Muscle of arm (tissue), 12 donors: ENCODE data around the gene SHMT1. TPM values are rescaled to one million over a fixed set of nuclear protein-coding genes. Genes with fewer than 3 reads are reported as not detected.
A peak's percentile ranks its signal among the peaks of the same experiment; 100 is the strongest.
"Not testable (repeated sequence)": the region's sequence is repeated elsewhere in the genome, so short reads cannot be mapped to it uniquely, and the experiment has no call there.

Experiments used
- DNase-seq: peaks from one replicate; pipeline ENCODE4 v3.0.0-alpha.2; 2013
- polyA plus RNA-seq, 12 donors: library from polyadenylated mRNA; unstranded; fragments of 120-200 nt; gene quantifications; one replicate each; pipeline ENCODE4 v1.2.1, GENCODE V29; 2013; ENCODE audit not compliant: insufficient read length in 12 of 12

SHMT1 gene
- polyA plus RNA-seq, 12 donors: 4.6 to 20.2 (median 9.6) TPM; not detected in 1

DNA sequence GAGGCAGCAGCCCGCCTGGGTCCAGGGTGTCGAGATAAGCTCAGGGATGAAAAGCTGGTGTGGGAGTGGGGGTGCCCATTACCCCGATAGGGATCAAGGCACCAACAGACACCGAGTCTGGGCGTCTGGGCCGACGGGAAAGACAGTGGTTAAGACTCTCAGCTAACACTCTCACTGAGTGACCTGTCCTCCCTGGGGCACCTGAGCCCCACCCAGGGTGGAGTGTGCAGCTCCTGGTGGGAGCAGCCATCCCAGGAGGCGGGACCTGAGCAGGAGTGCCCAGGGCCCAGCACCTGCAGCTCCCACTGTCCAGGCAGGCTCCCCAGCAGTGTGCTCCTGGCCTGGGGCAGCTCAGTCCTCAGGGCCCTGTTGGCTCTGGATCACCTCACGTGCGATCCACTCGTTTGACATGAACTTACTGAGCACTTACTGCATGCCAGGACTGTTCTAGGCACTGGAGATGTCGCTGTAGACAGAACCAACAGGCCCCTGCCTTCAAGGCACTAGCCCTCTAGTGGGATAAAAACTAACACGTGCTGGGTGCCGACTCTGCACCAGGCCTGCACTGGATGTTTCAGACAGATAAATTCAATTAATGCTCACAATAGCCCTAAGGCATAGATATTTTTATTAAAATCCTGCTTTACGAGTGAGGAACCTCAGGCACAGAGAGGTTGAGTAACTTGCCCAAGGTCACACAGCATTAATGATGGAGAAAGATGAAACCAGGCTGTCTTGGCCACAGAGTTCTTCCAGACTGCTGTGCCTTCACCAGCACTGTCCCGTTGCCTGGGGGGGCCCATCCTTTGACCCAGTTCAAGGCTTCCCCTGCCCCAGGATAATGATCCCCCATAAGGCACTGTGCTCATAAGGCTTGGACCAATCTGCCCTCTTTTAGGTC, 16.1 kb upstream of the SHMT1 start:
- no peak for DNase-seq

DNA sequence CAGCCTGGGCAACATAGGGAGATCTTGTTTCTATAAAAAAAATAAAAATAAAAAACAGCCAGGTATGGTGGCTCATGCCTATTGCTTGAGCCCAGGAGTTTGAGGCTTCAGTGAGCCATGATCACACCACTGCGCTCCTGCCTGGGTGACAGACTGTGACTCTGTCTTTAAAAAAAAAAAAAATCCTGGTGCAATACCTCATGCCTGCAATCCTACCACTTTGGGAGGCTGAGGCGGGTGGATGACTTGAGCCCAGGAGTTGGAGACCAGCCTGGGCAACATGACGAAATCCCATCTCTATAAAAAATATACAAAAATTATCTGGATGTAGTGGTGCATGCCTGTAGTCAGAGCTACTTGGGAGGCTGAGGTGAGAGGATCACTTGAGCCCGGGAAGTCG, 15.3 kb upstream of the SHMT1 start:
- DNase-seq: not testable (repeated sequence)

- no peak for DNase-seq
These were observed 14.8 kb upstream of the SHMT1 start for GRCh38 chr17:18378205-18378505.

- DNase-seq: no peak
These were observed 14.3 kb upstream of the SHMT1 start, which contains the start of gene EVPLL for GRCh38 chr17:18377437-18378204. Gene EVPLL (plus strand): TSS chr17:18377778. CDS start chr17:18380938, 3,160 bp downstream.

- no peak for DNase-seq
These were observed 10.9 kb upstream of the SHMT1 start for GRCh38 chr17:18374216-18374615.

DNA sequence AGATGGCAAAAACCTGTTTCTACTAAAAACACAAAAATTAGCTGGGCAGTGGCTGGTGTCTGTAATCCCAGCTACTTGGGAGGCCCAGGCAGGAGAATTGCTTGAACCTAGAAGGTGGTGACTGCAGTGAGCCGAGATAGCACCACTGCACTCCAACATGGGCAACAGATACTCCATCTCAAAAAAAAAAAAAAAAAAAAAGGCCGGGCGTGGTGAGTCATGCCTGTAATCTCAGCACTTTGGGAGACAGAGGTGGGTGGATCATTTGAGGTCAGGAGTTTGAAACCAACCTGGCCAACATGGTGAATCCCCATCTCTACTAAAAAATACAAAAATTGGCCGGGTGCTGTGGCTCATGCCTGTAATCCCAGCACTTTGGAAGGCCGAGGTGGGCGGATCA, 9.8 kb upstream of the SHMT1 start:
- not testable (repeated sequence) for DNase-seq

GRCh38 chr17:18371455-18371854, 8.1 kb upstream of the SHMT1 start:
- no peak for DNase-seq

DNA sequence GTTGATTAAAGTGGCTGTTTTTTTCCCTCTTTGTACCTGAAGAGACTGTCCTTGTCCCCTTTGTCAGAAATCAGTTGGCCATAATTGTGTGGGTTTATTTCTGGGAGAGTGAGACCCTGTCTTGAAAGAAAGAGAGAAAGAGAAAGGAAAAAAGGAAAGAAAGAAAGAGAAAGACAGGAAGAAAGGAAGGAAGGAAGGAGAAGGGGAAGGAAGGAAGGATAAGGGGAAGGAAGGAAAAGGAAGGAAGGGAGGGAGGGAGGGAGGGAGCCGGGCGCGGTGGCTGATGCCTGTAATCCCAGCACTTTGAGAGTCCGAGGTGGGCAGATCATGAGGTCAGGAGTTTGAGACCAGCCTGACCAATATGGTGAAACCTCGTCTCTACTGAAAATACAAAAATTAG, 7.4 kb upstream of the SHMT1 start:
- DNase-seq: no peak

DNA sequence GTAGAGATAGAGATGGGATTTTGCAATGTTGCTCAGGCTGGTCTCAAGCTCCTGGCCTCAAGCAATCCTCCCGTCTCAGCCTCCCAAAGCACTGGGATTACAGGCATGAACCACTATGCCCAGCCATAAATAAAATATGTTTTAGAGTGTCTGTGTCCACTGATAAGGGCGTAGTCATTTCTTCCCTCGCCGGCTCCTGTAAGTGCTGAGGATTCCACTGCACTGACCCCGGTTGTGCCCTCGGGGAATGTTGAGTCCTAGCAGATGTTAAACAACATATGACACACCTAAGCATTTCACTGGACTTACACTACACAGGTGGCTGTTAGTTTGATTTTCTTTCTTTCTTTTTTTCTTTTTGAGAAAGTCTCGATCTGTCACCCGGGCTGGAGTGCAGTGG, 5.6 kb upstream of the SHMT1 start:
- no peak for DNase-seq

GRCh38 chr17:18364166-18364565, 816 bp upstream of the SHMT1 start:
- DNase-seq: no peak

DNA sequence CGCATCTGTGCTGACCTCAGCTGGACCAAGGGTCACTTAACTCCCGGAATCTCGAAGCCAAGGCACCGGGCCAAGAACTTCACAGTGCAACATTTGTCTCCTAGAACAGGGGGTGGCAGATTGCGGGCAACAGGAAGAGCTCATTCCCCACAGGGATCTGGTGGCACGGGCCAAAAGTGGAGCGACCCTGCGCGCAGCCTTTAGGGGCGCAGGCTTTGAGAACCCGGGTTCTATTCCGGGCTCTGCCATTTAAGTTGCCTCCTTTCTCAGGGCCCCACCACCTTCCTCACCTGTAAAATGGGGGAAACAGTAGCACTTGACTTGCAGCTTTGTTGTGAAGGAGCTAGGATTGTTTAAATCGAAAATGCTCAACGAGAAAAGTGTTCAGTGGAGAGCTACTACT, 651 bp downstream of the SHMT1 start:
- DNase-seq: peak; percentile 29

DNA sequence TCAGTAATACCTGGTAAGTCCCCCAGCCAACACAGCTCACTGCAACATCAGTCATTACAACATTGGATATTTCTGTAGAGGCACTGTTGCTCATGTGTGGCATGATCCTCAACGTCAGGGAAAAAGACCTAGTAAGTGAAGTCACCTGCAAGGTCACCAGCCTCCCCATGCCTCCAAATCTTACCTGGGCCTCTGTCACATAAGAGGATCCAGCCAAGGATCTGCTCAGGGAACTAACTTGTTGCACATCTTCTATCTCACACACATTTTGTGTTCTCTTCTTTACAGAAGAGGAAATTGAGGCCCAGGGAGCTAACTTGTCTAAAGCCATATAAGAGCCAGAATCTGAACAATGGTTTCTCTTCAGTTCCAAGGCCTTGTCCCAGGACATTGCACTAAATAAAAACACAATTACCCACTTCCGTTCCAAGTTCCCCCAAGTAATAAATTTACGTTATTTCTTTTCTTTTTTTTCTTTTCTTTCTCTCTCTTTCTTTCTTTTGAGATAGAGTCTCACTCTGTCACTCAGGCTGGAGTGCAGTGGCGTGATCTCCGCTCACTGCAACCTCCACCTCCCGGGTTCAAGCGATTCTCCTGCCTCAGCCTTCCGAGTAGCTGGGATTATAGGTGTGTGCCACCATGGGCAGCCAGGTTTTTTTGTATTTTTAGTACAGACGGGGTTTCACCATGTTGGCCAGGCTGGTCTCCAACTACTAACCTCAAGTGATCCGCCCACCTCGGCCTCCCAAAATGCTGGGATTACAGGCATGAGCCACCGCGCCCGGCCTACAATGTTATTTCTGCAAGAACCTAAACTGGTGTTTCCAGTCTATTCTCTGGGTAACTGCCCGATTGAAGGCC, 1.3 kb downstream of the SHMT1 start:
- DNase-seq: peak; percentile 20

- no peak for DNase-seq
These were observed 2.8 kb downstream of the SHMT1 start for GRCh38 chr17:18360518-18360917.

- DNase-seq: peak; percentile 15
These were observed 6.7 kb downstream of the SHMT1 start for GRCh38 chr17:18356624-18357023.

DNA sequence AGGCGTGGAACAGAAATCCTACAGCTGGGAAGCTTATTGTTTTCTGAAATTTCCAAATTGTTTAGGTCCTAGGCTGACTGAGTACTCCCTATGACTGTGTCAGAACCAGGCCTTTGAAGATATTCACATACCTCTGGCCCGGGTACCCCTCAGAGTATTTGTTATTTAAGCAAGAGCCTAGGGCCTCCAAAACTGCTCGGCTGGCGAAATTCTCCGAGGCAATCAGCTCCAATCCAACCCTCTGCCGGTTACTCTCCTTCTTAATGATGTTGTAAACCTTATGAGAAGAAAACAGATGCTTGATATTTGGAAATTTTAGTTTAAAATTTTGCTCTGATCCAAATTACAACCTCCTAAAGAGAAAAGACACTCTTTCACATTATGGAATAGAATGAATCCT, 9.8 kb downstream of the SHMT1 start:
- no peak for DNase-seq

DNA sequence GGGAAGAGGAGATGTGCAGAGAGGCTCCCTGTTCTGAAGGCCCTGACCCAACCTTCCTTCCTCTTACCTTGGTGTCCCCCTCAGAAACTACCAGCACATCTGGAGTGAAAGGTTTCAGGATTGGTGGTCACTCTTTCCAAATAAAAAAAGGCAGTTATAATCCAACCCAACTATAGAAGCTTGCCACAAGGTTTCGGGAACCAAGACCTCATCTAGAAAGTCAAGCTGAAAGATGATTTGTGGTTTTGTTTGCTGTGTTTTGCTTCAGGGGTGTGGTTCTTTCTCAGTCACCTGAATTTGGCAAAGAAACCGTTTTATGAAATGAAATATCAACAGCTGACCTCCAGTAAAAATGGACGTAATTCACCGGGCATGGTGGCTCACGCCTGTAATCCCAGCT, 19.3 kb downstream of the SHMT1 start:
- DNase-seq: no peak

- no peak for DNase-seq
These were observed 23.4 kb downstream of the SHMT1 start for GRCh38 chr17:18339933-18340332.

DNA sequence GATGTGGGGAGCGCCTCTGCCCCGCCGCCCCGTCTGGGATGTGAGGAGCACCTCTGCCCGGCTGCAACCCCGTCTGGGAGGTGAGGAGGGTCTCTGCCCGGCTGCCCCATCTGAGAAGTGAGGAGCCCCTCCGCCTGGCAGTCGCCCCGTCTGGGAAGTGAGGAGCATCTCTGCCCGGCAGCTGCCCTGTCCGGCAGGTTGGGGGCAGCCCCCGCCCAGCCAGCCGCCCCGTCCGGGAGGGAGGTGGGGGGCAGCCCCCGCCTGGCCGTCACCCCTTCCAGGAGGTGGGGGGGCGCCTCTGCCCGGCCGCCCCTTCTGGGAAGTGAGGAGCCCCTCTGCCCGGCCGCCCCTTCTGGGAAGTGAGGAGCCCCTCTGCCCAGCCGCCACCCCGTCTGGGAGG, 25.2 kb downstream of the SHMT1 start:
- DNase-seq: not testable (repeated sequence)

DNA sequence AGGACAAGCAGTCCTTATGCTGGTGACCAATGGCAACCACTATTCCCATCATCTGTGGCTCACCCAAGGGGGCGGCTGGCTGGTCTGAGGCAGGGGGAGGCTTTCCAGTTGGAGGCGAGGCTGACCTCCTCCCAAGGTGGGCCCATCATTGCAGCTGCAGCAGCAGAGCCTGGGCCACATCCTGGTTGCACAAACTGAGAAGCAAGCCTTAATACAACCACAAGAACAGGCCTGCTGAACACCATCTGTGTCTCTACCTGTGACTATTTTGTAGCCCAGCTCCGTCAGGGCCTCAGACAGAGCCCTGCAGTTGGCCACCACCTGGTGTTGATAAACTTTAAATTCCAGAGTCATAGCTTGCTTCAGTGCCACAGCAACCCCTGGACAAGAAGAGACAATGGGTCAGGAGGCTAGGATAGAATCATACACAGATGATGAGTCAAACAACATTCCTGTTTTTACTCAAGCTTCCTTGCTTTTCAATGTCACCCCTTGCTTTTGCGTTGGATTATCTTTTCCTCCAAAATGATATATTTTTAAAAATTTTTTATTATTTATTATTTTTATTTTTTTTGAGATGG, 30.4 kb downstream of the SHMT1 start:
- no peak for DNase-seq

DNA sequence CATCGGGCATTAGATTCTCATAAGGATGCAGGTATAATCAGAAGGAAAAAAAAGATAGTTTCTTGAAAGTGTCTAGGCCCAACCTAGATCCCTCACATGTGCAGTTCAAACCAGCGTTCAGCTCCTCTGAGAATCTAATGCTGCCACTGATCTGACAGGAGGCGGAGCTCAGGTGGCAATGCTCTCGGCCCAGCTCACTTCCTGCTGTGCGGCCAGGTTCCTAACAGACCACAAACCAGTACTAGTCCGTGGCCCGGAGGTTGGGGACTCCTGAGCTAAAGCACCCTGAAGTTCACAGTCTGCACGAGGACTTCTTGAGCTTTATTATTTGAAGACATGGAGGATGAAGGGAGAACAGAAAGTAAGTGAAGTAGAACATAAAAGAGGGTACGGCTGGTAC, 31.5 kb downstream of the SHMT1 start:
- DNase-seq: no peak

DNA sequence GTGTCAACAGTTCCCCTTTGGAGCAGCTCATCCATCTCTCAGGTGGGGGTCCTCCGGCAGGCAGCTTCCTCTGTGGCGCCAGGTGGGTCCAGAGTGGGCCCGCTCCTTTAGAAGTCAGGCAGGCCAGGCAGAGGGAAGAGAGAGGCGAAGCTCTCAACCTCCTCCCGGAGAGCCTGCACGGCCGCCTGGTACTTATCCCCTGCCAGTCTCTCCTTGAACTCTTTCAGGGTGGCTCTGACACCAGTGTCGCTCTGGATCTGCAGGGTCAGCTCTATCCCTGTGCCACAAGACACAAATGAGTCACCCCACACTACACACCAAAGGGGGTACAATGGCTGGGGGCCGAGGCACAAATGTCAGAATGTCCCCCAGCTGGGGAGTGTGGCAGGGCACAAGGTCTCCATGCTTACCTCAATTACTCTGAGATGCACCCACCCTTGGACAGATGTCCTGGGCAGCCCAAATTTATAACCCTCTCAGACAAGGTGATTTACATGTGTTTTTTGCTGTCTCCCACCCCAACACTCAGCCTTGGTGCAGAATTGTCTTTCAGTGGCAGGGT, 34.6 kb downstream of the SHMT1 start:
- DNase-seq: no peak
